IPS-20b (cell line): ENCODE results near the gene TSN.
"Not testable (repeated sequence)": the region's sequence is repeated elsewhere in the genome, so short reads cannot be mapped to it uniquely, and the experiment has no call there.

Experiments used
- H3K27ac ChIP-seq: one replicate; pipeline ENCODE4 v1.5.1; 2013; ENCODE audit warnings: low read length
- H3K27me3 ChIP-seq: 2 replicates; pipeline ENCODE4 v1.6.1; 2013; ENCODE audit warnings: mild to moderate bottlenecking, low read length, inconsistent platforms; ENCODE audit not compliant: insufficient read depth
- H3K36me3 ChIP-seq: 2 replicates; pipeline ENCODE4 v1.6.1; 2013; ENCODE audit warnings: low read depth, mild to moderate bottlenecking, inconsistent platforms, low read length, moderate library complexity; ENCODE audit not compliant: insufficient read depth
- H3K4me1 ChIP-seq: 2 replicates; pipeline ENCODE4 v1.6.1; 2013; ENCODE audit warnings: mild to moderate bottlenecking, control low read depth, inconsistent platforms, low read length, moderate library complexity; ENCODE audit not compliant: insufficient read depth
- H3K4me3 ChIP-seq: 2 replicates; pipeline ENCODE4 v1.5.1; 2013; ENCODE audit warnings: mild to moderate bottlenecking, low read length, inconsistent platforms
- H3K9ac ChIP-seq: 2 replicates; pipeline ENCODE4 v1.6.1; 2013; ENCODE audit warnings: low read depth, mild to moderate bottlenecking, inconsistent platforms, low read length, moderate library complexity
- H3K9me3 ChIP-seq: 2 replicates; pipeline ENCODE4 v1.6.1; 2013; ENCODE audit warnings: mild to moderate bottlenecking, low read depth, low read length, inconsistent platforms; ENCODE audit not compliant: insufficient read depth

The TSN gene

GRCh38 chr2:121723316-121723715 lies 32.1 kb upstream of the TSN start:
- no peak overlapping the region for H3K27ac ChIP-seq
- H3K36me3 ChIP-seq: peaks cover 22% of the 10 kb centered on the region
- no peaks in the 10 kb centered on the region for H3K9me3 ChIP-seq
- no peak overlapping the region for H3K4me3 ChIP-seq
- H3K27me3 ChIP-seq: no peaks in the 10 kb centered on the region
- H3K9ac ChIP-seq: no peak overlapping the region
- H3K4me1 ChIP-seq: no peaks in the 10 kb centered on the region

DNA sequence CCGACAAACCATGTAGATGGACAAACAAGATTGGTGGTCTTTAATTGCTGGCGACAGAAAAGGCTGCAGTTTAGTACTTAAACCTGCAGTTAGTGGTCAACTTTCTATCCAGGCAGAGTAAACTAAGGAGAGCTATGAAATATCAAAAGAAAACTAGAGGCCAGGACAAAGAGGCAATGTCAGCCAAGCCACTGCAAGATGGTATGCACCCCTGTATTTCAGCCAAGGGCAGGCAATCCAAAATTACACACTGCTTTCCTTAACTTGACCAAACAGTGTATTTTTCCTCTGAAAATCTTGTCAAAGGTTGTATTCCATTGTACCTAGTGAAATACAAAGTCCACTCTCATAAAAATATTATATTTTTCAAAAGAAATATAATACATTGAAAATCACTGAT lies 28.1 kb upstream of the TSN start:
- no peak overlapping the region for H3K9ac ChIP-seq
- H3K27ac ChIP-seq: no peak overlapping the region
- no peaks in the 10 kb centered on the region for H3K27me3 ChIP-seq
- H3K36me3 ChIP-seq: peaks cover 62% of the 10 kb centered on the region
- no peak overlapping the region for H3K4me3 ChIP-seq
- H3K9me3 ChIP-seq: no peaks in the 10 kb centered on the region
- H3K4me1 ChIP-seq: no peaks in the 10 kb centered on the region

- Histone ChIP-seq H3K9ac (no peak overlapping the region), H3K9me3 (no peaks in the 10 kb centered on the region), H3K36me3 (peaks cover 68% of the 10 kb centered on the region), H3K27me3 (no peaks in the 10 kb centered on the region), H3K27ac (no peak overlapping the region), H3K4me1 (no peaks in the 10 kb centered on the region), H3K4me3 (no peak overlapping the region)
Measured at GRCh38 chr2:121727950-121728349, 27.5 kb upstream of the TSN start.

GRCh38 chr2:121731366-121731765 lies 24.1 kb upstream of the TSN start:
- Histone ChIP-seq H3K9me3 (no peaks in the 10 kb centered on the region), H3K27me3 (no peaks in the 10 kb centered on the region), H3K4me1 (no peaks in the 10 kb centered on the region), H3K9ac (no peak overlapping the region), H3K36me3 (peaks cover 87% of the 10 kb centered on the region), H3K4me3 (no peak overlapping the region), H3K27ac (no peak overlapping the region)

- H3K4me3 ChIP-seq: 0 out of 2 replicates have a peak overlapping the region, but pooled peaks have one; percentile 98
- H3K9ac ChIP-seq, H3K4me1 ChIP-seq, H3K27me3 ChIP-seq, H3K9me3 ChIP-seq, H3K27ac ChIP-seq: not testable (repeated sequence)
- H3K36me3 ChIP-seq: peaks cover 57% of the 10 kb centered on the region
Measured at GRCh38 chr2:121734544-121734943, 20.9 kb upstream of the TSN start.

GRCh38 chr2:121735518-121736074 lies 19.9 kb upstream of the TSN start:
- no peaks in the 10 kb centered on the region for H3K4me1 ChIP-seq
- H3K4me3 ChIP-seq: peak overlapping the region; percentile 98
- peaks cover 46% of the 10 kb centered on the region for H3K36me3 ChIP-seq
- H3K27ac ChIP-seq: no peak overlapping the region
- no peaks in the 10 kb centered on the region for H3K27me3 ChIP-seq
- H3K9me3 ChIP-seq: no peaks in the 10 kb centered on the region
- peak overlapping the region; percentile 97 for H3K9ac ChIP-seq

DNA sequence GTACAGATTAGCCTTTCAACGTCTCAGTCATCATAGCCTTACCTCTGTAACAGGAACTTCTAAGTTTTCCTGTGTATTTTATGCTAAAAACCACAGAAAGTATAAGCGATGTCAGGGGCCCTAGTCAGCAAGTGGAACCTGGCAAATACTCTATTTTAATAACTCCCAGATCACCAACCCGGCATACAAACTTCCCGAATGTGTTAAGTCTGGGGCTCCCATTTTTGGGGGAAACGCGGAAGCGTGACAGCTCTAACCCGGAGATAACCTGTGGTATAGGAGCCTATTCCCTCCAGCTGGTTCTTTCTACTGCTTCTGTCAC lies 19.4 kb upstream of the TSN start:
- Histone ChIP-seq H3K27ac (peak overlapping the region; percentile 91), H3K9me3 (no peaks in the 10 kb centered on the region), H3K27me3 (no peaks in the 10 kb centered on the region), H3K36me3 (peaks cover 41% of the 10 kb centered on the region), H3K4me1 (no peaks in the 10 kb centered on the region), H3K4me3 (peak overlapping the region; percentile 98), H3K9ac (peak overlapping the region; percentile 97)

GRCh38 chr2:121736462-121737336 lies 18.8 kb upstream of the TSN start, which contains the start of gene NIFK:
Gene NIFK, minus strand, starts transcription at chr2:121736875. Its CDS starts 25 bp downstream, at chr2:121736850.
- H3K27me3 ChIP-seq: no peaks in the 10 kb centered on the region
- peak within 1 kb of the TSS; percentile 91 for H3K27ac ChIP-seq
- peak within 1 kb of the TSS; percentile 98 for H3K4me3 ChIP-seq
- H3K36me3 ChIP-seq: peaks cover 35% of the 10 kb centered on the region
- peak within 1 kb of the TSS; percentile 97 for H3K9ac ChIP-seq
- H3K9me3 ChIP-seq: no peaks in the 10 kb centered on the region
- H3K4me1 ChIP-seq: no peaks in the 10 kb centered on the region

GRCh38 chr2:121740973-121741372 lies 14.5 kb upstream of the TSN start:
- Histone ChIP-seq H3K27me3 (no peaks in the 10 kb centered on the region), H3K4me1 (no peaks in the 10 kb centered on the region), H3K4me3 (no peak overlapping the region), H3K27ac (no peak overlapping the region), H3K9me3 (no peaks in the 10 kb centered on the region), H3K36me3 (no peaks in the 10 kb centered on the region), H3K9ac (no peak overlapping the region)

- Histone ChIP-seq H3K36me3 (no peaks in the 10 kb centered on the region), H3K4me1 (no peaks in the 10 kb centered on the region), H3K27ac (no peak overlapping the region), H3K9ac (no peak overlapping the region), H3K4me3 (no peak overlapping the region), H3K9me3 (no peaks in the 10 kb centered on the region), H3K27me3 (no peaks in the 10 kb centered on the region)
Measured at GRCh38 chr2:121741450-121741849, 14.0 kb upstream of the TSN start.

- Histone ChIP-seq H3K27me3 (no peaks in the 10 kb centered on the region), H3K4me1 (no peaks in the 10 kb centered on the region), H3K4me3 (no peak overlapping the region), H3K9ac (no peak overlapping the region), H3K27ac (no peak overlapping the region), H3K9me3 (no peaks in the 10 kb centered on the region), H3K36me3 (no peaks in the 10 kb centered on the region)
Measured at GRCh38 chr2:121746071-121746578, 9.3 kb upstream of the TSN start.

GRCh38 chr2:121748202-121748601 lies 7.2 kb upstream of the TSN start:
- Histone ChIP-seq H3K9ac (no peak overlapping the region), H3K4me3 (no peak overlapping the region), H3K36me3 (no peaks in the 10 kb centered on the region), H3K4me1 (no peaks in the 10 kb centered on the region), H3K27ac (no peak overlapping the region), H3K27me3 (no peaks in the 10 kb centered on the region), H3K9me3 (no peaks in the 10 kb centered on the region)
